OCI-LY1 (cell line): ENCODE measurements around the gene CYBA.

Experiments used
- EZH2 ChIP-seq: fragments of 200-600 bp; sonication (generic), shearing (Covaris generic); IDR thresholded peaks from 2 replicates; pipeline ENCODE4 v1.8.0; 2017; ENCODE audit warnings: borderline replicate concordance, mixed run types, mild to moderate bottlenecking, antibody characterized with exemption, low read length, moderate library complexity, mixed read lengths
- TF ChIP-seq, protein P1 (sequence below): fragments of 200-600 bp; sonication (generic), shearing (Covaris generic); IDR thresholded peaks from 2 replicates; pipeline ENCODE4 v1.5.1; 2017; ENCODE audit warnings: mild to moderate bottlenecking, antibody characterized with exemption, low read length, moderate library complexity, mixed read lengths

DNA sequence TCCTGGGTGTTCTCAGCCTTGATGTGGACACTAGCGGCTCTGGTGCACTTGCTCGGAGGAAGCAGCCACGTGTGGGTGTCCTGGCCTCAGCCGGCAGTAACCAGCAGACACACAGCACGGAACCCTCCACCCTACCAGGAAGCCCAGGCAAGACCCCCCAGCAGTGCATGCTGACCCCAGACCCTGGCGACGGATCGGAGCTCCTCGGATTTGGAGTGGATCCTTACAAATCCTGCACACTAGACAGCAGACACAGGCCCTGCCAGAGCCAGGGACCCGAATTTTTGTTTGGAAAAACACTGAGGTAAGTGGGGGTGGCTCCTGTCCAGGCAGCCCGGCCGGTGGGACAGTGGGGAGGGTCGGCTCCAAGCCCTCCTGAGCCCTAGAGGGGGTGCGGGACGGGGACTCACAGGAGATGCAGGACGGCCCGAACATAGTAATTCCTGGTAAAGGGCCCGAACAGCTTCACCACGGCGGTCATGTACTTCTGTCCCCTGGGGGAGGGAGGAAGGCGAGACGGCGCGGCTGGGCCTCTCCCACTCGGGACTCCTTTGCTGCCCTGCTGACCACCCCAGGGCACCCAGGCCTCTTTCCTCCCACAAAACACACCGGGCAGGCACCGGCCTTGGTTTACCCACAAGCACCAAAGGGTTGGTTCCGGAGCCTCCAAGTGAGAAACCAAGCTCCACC is 4.4 kb downstream of the CYBA start:
- TF ChIP-seq, protein P1, sequence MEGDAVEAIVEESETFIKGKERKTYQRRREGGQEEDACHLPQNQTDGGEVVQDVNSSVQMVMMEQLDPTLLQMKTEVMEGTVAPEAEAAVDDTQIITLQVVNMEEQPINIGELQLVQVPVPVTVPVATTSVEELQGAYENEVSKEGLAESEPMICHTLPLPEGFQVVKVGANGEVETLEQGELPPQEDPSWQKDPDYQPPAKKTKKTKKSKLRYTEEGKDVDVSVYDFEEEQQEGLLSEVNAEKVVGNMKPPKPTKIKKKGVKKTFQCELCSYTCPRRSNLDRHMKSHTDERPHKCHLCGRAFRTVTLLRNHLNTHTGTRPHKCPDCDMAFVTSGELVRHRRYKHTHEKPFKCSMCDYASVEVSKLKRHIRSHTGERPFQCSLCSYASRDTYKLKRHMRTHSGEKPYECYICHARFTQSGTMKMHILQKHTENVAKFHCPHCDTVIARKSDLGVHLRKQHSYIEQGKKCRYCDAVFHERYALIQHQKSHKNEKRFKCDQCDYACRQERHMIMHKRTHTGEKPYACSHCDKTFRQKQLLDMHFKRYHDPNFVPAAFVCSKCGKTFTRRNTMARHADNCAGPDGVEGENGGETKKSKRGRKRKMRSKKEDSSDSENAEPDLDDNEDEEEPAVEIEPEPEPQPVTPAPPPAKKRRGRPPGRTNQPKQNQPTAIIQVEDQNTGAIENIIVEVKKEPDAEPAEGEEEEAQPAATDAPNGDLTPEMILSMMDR = no peak
- no peak for TF ChIP-seq EZH2
